Activated T-cell treated with anti-CD3 and anti-CD28 coated beads, Interleukin-2, amount 50 U/mL, for 72 hours (primary cell): Measurements from ENCODE around the gene DNAJC10. TPM values are rescaled to one million over a fixed set of nuclear protein-coding genes. Genes with fewer than 3 reads are reported as not detected.
A peak's percentile ranks its signal among the peaks of the same experiment; 100 is the strongest.
"Not testable (repeated sequence)": the region's sequence is repeated elsewhere in the genome, so short reads cannot be mapped to it uniquely, and the experiment has no call there.

Source experiments
- ATAC-seq, 2 donors: fragments of 150-1000 bp; cut with Tn5 transposase; replicated peaks in 1 of 2; 2 replicates each; pipeline ENCODE4 v1.10.0; 2021; ENCODE audit warnings: moderate library complexity in 2 of 2, mild to moderate bottlenecking in 1 of 2
- DNase-seq, 2 donors: peaks; one replicate each; pipeline ENCODE4 v3.0.0; 2021 to 2022; ENCODE audit warnings: mixed read lengths in 1 of 2
- H3K27ac Mint-ChIP-seq: one replicate; pipeline ENCODE4 v1.8.0; 2022; ENCODE audit warnings: mild to moderate bottlenecking, moderate library complexity, mixed read lengths
- H3K27me3 Mint-ChIP-seq: one replicate; pipeline ENCODE4 v1.8.0; 2022; ENCODE audit warnings: low read depth, mixed read lengths
- H3K36me3 Mint-ChIP-seq, 2 donors: one replicate each; pipeline ENCODE4 v1.8.0; 2022; ENCODE audit warnings: mixed read lengths in 2 of 2, mild to moderate bottlenecking in 1 of 2; ENCODE audit not compliant: insufficient read depth in 2 of 2
- H3K4me1 Mint-ChIP-seq: one replicate; pipeline ENCODE4 v1.8.0; 2022; ENCODE audit warnings: low read depth, mixed read lengths
- H3K4me3 Mint-ChIP-seq, 2 donors: one replicate each; pipeline ENCODE4 v1.8.0; 2022; ENCODE audit warnings: mild to moderate bottlenecking in 2 of 2, mixed read lengths in 2 of 2, moderate library complexity in 2 of 2
- H3K9me3 Mint-ChIP-seq, 2 donors: one replicate each; pipeline ENCODE4 v1.8.0; 2022; ENCODE audit warnings: mixed read lengths in 2 of 2
- total RNA-seq, 2 donors: library from RNA; stranded (reverse); gene quantifications; one replicate each; pipeline ENCODE4 v1.2.3, GENCODE V29; 2022

DNAJC10 gene
- 10 to 100 TPM; 50.9 to 57.5 TPM for total RNA-seq

GRCh38 chr2:182715892-182716649 is at the start of gene DNAJC10:
Gene DNAJC10, plus strand, starts transcription at chr2:182716257. Its CDS starts 1,830 bp downstream, at chr2:182718087.
- H3K4me1 Mint-ChIP-seq = no peaks in the 10 kb centered on the region
- DNase-seq (peak; percentile 89 to 91), ATAC-seq (peak; percentile 94 to 96)
- H3K9me3 Mint-ChIP-seq = no peaks in the 10 kb centered on the region
- H3K4me3 Mint-ChIP-seq = no peak within 1 kb of the TSS
- peaks cover 1% of the 10 kb centered on the region for H3K27me3 Mint-ChIP-seq
- no peak within 1 kb of the TSS for H3K27ac Mint-ChIP-seq
- peaks cover 0 to 4% of the 10 kb centered on the region in 2 donors for H3K36me3 Mint-ChIP-seq

DNA sequence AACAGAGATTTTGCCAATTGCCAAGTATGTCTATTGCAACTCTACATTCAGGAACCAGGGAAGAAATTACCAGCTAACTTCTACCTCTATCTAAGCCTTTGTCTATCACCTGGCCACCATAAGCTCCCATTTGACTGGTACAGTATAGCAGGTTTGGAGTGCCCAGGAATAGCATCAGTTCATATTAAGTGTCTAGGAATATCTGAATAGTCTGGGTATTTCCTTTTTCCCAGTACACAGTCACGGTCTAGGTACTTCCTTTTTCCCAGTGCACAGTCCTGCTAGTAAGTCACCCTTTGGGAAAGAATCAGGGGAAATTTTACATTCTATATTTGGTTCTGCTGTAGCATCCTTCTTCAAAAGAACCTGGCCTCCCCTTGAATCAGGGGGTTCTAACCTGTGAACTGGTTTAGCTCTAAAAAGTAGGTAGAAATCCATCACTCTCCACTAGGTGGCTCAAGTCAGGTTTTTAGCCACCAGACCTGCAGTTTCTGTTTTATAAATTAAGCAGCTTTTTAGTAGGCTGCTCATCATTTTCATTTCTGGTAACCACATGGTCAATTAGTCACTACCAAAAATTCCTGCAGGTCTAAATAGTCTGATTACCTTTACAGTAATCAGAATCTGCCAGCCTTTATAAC is 49.3 kb upstream of the DNAJC10 start:
- H3K36me3 Mint-ChIP-seq = no peaks in the 10 kb centered on the region
- peak; percentile 4 to 15 for DNase-seq
- no peak overlapping the region for H3K4me3 Mint-ChIP-seq
- no peaks in the 10 kb centered on the region for H3K9me3 Mint-ChIP-seq
- no peak overlapping the region for H3K27ac Mint-ChIP-seq
- H3K4me1 Mint-ChIP-seq = peaks cover 5% of the 10 kb centered on the region
- H3K27me3 Mint-ChIP-seq = peaks cover 5% of the 10 kb centered on the region
- ATAC-seq = peak; percentile 79 to 81

- Mint-ChIP-seq H3K27ac (no peak overlapping the region), H3K4me1 (peaks cover 5% of the 10 kb centered on the region), H3K27me3 (peaks cover 5% of the 10 kb centered on the region), H3K36me3 (no peaks in the 10 kb centered on the region), H3K9me3 (no peaks in the 10 kb centered on the region), H3K4me3 (no peak overlapping the region)
- peak; percentile 53 to 65 for ATAC-seq
- DNase-seq = no peak
Measured at GRCh38 chr2:182667315-182667695, 48.8 kb upstream of the DNAJC10 start.

DNA sequence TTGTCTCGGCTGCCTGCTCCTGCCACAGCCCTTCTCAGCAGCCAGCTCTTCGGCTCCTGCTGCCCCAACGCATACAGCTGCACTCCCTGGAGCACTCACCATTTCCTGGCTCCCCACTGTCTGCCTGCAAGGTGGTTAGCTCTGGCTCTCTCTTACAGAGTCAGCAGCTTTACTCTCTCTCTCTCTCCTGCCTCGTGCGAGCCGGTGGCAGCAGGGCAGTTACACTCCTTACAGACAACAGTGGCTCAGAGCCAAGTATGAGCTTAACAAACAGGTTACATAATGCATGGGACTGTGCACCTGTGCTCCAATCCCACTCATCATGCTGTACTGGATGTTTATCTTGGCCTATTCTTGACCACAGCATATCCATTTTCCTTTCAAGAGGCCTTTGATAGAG is 47.4 kb upstream of the DNAJC10 start:
- no peak for DNase-seq

GRCh38 chr2:182672466-182673165 is 43.4 kb upstream of the DNAJC10 start:
- Mint-ChIP-seq H3K36me3 (peaks cover 0 to 2% of the 10 kb centered on the region in 2 donors), H3K4me3 (no peak overlapping the region), H3K9me3 (no peaks in the 10 kb centered on the region), H3K27ac (no peak overlapping the region), H3K27me3 (peaks cover 30% of the 10 kb centered on the region), H3K4me1 (no peaks in the 10 kb centered on the region)
- DNase-seq = no peak
- ATAC-seq = no peak

More for the DNA sequence above, 47.4 kb upstream of the DNAJC10 start:
- peaks cover 5% of the 10 kb centered on the region for H3K27me3 Mint-ChIP-seq
- H3K27ac Mint-ChIP-seq = no peak overlapping the region
- H3K4me1 Mint-ChIP-seq = peaks cover 5% of the 10 kb centered on the region
- no peaks in the 10 kb centered on the region for H3K36me3 Mint-ChIP-seq
- H3K4me3 Mint-ChIP-seq = no peak overlapping the region
- H3K9me3 Mint-ChIP-seq = no peaks in the 10 kb centered on the region
- ATAC-seq = no peak

DNA sequence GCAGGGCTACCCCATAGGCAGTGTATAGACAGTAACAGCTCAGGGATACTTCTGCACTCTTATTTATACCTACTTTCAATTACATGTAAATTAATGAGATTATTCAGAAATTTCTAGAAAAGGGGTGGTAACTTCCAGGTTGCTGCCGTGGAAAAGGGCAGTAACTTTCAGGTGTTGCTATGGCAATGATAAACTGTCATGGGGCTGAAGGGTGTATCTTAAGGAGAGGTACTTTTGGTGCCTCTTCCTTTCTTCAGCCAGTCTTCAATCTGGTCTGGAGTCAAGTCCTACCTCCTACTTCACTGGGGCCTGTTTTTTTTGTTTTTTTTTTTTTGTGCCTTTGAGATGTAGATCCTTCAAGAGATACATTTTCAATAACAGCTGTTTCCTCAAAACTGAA is 35.2 kb upstream of the DNAJC10 start:
- ATAC-seq (no peak), DNase-seq (no peak)
- H3K9me3 Mint-ChIP-seq = no peaks in the 10 kb centered on the region
- no peaks in the 10 kb centered on the region for H3K4me1 Mint-ChIP-seq
- H3K4me3 Mint-ChIP-seq = no peak overlapping the region
- no peaks in the 10 kb centered on the region for H3K36me3 Mint-ChIP-seq
- H3K27me3 Mint-ChIP-seq = peaks cover 22% of the 10 kb centered on the region
- no peak overlapping the region for H3K27ac Mint-ChIP-seq

DNA sequence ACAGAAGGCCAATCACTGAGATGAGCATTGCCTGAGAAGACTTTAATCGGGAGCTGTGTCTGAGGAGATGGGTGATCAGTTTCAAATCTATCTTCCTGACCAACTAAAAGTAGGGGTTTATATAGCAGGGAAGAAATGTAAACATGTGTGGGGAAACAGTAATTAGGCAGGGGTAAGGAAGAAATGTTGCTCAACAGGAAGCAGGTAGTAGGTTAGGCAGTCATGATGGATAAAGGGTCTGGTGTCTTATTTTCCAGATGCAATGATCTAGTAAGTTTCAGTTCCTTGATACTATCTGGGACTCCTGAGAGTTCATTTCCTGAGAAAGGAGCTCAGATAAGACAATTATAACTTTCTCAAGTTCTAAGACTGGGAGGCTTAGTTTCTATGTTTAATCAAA is 33.8 kb upstream of the DNAJC10 start:
- no peak overlapping the region for H3K27ac Mint-ChIP-seq
- H3K36me3 Mint-ChIP-seq = no peaks in the 10 kb centered on the region
- H3K4me3 Mint-ChIP-seq = no peak overlapping the region
- no peak for ATAC-seq
- H3K4me1 Mint-ChIP-seq = no peaks in the 10 kb centered on the region
- peaks cover 11% of the 10 kb centered on the region for H3K27me3 Mint-ChIP-seq
- H3K9me3 Mint-ChIP-seq = no peaks in the 10 kb centered on the region
- DNase-seq = no peak

- Mint-ChIP-seq H3K9me3 (peaks cover 0 to 3% of the 10 kb centered on the region in 2 donors), H3K4me3 (no peak overlapping the region)
- no peak for ATAC-seq
Measured at GRCh38 chr2:182685559-182685958, 30.5 kb upstream of the DNAJC10 start.

DNA sequence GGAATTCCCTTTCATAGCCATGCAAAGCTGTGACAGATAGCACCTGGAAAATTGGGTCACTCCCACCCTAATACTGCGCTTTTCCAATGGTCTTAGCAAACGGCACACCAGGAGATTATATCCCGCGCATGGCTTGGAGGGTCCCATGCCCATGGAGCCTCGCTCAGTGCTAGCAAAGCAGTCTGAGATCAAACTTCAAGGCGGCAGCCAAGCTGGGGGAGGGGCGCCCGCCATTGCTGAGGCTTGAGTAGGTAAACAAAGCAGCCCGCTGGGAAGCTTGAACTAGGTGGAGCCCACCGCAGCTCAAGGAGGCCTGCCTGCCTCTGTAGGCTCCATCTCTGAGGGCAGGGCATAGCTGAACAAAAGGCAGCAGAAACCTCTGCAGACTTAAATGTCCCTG is 29.3 kb upstream of the DNAJC10 start:
- H3K27ac Mint-ChIP-seq, H3K9me3 Mint-ChIP-seq, DNase-seq: not testable (repeated sequence)

More at GRCh38 chr2:182685559-182685958, 30.5 kb upstream of the DNAJC10 start:
- Mint-ChIP-seq H3K27ac (no peak overlapping the region), H3K27me3 (peaks cover 21% of the 10 kb centered on the region), H3K4me1 (no peaks in the 10 kb centered on the region), H3K36me3 (peaks cover 0 to 2% of the 10 kb centered on the region in 2 donors)
- DNase-seq = no peak

DNA sequence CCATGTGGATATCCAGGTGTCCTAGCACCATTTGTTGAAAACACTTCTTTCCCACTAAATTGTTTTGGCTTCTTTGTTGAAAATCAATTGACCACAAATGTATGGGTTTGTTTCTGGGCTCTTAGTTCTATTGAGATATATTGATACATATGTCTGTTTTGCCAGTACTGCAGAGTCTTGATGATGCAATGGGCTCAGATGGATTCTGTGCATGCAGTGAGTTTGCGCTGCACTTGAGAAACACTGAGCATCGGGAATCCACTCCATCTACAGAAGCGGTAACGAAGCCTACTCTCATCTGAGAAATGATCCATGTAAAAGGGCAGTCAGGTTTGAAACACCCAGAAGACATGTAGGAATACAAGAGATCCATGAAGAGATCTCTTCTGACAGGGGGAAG is 21.9 kb upstream of the DNAJC10 start:
- H3K9me3 Mint-ChIP-seq = peaks cover 0 to 3% of the 10 kb centered on the region in 2 donors
- H3K27ac Mint-ChIP-seq = no peak overlapping the region
- H3K4me3 Mint-ChIP-seq = no peak overlapping the region
- ATAC-seq (no peak), DNase-seq (no peak)
- no peaks in the 10 kb centered on the region for H3K4me1 Mint-ChIP-seq
- no peaks in the 10 kb centered on the region for H3K36me3 Mint-ChIP-seq
- H3K27me3 Mint-ChIP-seq = peaks cover 5% of the 10 kb centered on the region

More for the DNA sequence above, 29.3 kb upstream of the DNAJC10 start:
- not testable (repeated sequence) for H3K4me3 Mint-ChIP-seq, H3K36me3 Mint-ChIP-seq, H3K4me1 Mint-ChIP-seq, ATAC-seq
- H3K27me3 Mint-ChIP-seq = peaks cover 21% of the 10 kb centered on the region

GRCh38 chr2:182695776-182696175 is 20.3 kb upstream of the DNAJC10 start:
- H3K27ac Mint-ChIP-seq = no peak overlapping the region

DNA sequence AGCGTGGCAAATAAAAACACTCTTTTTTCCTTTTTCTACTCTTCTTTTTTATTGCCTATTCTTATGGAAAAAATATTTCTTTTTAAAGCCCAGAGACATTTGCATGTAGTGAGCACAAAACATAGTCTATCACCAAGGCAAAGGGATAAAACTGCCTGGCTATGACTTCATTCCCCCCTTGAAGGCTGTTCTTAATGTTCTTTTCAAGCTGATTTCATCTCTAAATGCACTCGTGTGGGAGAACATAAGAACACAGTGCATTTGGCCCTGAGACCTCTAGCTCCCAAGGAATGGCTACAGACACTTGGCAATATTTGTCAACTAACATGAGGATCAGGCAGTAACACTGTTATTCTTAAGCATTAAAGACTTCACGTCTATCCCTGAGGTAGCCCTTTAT is 17.4 kb upstream of the DNAJC10 start:
- H3K9me3 Mint-ChIP-seq = no peaks in the 10 kb centered on the region
- no peak for DNase-seq
- H3K4me3 Mint-ChIP-seq = no peak overlapping the region
- no peak overlapping the region for H3K27ac Mint-ChIP-seq
- peaks cover 8% of the 10 kb centered on the region for H3K27me3 Mint-ChIP-seq
- no peaks in the 10 kb centered on the region for H3K36me3 Mint-ChIP-seq
- ATAC-seq = no peak
- H3K4me1 Mint-ChIP-seq = no peaks in the 10 kb centered on the region

More at GRCh38 chr2:182695776-182696175, 20.3 kb upstream of the DNAJC10 start:
- DNase-seq (no peak), ATAC-seq (no peak)
- no peaks in the 10 kb centered on the region for H3K9me3 Mint-ChIP-seq
- no peaks in the 10 kb centered on the region for H3K27me3 Mint-ChIP-seq
- H3K4me1 Mint-ChIP-seq = no peaks in the 10 kb centered on the region
- H3K4me3 Mint-ChIP-seq = no peak overlapping the region
- H3K36me3 Mint-ChIP-seq = no peaks in the 10 kb centered on the region

- no peak for DNase-seq
- H3K27ac Mint-ChIP-seq = no peak overlapping the region
- H3K4me3 Mint-ChIP-seq = no peak overlapping the region
- ATAC-seq = no peak
- no peaks in the 10 kb centered on the region for H3K9me3 Mint-ChIP-seq
- H3K4me1 Mint-ChIP-seq = no peaks in the 10 kb centered on the region
- peaks cover 12% of the 10 kb centered on the region for H3K27me3 Mint-ChIP-seq
- no peaks in the 10 kb centered on the region for H3K36me3 Mint-ChIP-seq
Measured at GRCh38 chr2:182705761-182706160, 10.3 kb upstream of the DNAJC10 start.
